HepG2 (cell line): Measurements from ENCODE around the gene SEMA3G. TPM values are rescaled to one million over a fixed set of nuclear protein-coding genes. Genes with fewer than 3 reads are reported as not detected.

Experiments used
- ATAC-seq: fragments of 200-7000 bp; cut with Tn5 transposase; 3 replicates; pipeline ENCODE4 v1.9.1; 2020; ENCODE audit warnings: mild to moderate bottlenecking, moderate library complexity
- BruUV-seq: library from RNA; stranded (reverse); fragments of 400-500 nt; replicated peaks from 2 replicates; lab custom pipeline; 2021; lab: Mats Ljungman, UMichigan
- CTCF ChIA-PET: fragments of 300-600 bp; formaldehyde crosslinking; extraction: SDS; loops from one replicate; lab custom pipeline; 2021; ENCODE audit warnings: low total read pairs, inconsistent platforms, low intra/inter-chr PET ratio; lab: Yijun Ruan, JAX
- POLR2A ChIA-PET: fragments of 350-600 bp; sonication (Branson Sonifier 250); formaldehyde crosslinking; loops from one replicate; lab custom pipeline; 2020; ENCODE audit warnings: antibody characterized with exemption, inconsistent platforms; lab: Yijun Ruan, JAX
- DNase-seq: peaks from one replicate; pipeline ENCODE4 v3.0.0-alpha.2; 2015; ENCODE audit warnings: low spot score
- FAIRE-seq: peaks from 3 replicates; lab custom pipeline; 2011; peaks lifted over from hg19 to GRCh38; lab: Jason Lieb, UNC
- H2AFZ ChIP-seq: one replicate; pipeline ENCODE4 v1.6.1; 2011; ENCODE audit warnings: low read length, inconsistent platforms
- H3K27ac ChIP-seq: fragments of 300-600 bp; 3 replicates; pipeline ENCODE4 v1.8.0; 2011; ENCODE audit warnings: mixed run types, mild to moderate bottlenecking, mixed read lengths, low read length, inconsistent platforms; ENCODE audit not compliant: insufficient read depth; ENCODE audit errors: extremely low read length
- H3K27me3 ChIP-seq, 2 experiments: fragments of 200-600 bp in 1 of 2; 2 replicates in 1 of 2; 3 replicates in 1 of 2; pipeline versions ENCODE4 v1.6.0 to v1.8.0; 2011; ENCODE audit warnings: low read length in 2 of 2, mild to moderate bottlenecking in 2 of 2, moderate library complexity in 2 of 2, inconsistent platforms in 1 of 2; ENCODE audit not compliant: insufficient read depth in 2 of 2, control insufficient read depth in 1 of 2
- H3K36me3 ChIP-seq, 2 experiments: fragments of 200-600 bp in 1 of 2; replicated peaks in 1 of 2; 2 replicates in 1 of 2; 3 replicates in 1 of 2; pipeline versions ENCODE4 v1.5.1 to v1.8.0; 2011; ENCODE audit warnings: low read length in 2 of 2, inconsistent platforms in 1 of 2; ENCODE audit not compliant: insufficient read depth in 2 of 2, control insufficient read depth in 1 of 2
- H3K4me1 ChIP-seq: 2 replicates; pipeline ENCODE4 v1.5.1; 2012; ENCODE audit warnings: low read length, inconsistent platforms; ENCODE audit not compliant: insufficient read depth
- H3K4me2 ChIP-seq: 2 replicates; pipeline ENCODE4 v1.6.0; 2011; ENCODE audit warnings: low read depth, low read length, inconsistent platforms
- H3K4me3 ChIP-seq, 3 experiments: fragments of 200-600 bp in 1 of 3; sonication (generic), shearing (Covaris generic) in 1 of 3; replicated peaks in 1 of 3; 2 replicates each; pipeline ENCODE4 v1.5.1; 2011 to 2016; ENCODE audit warnings: low read length in 3 of 3, inconsistent platforms in 2 of 3, low read depth in 2 of 3, mild to moderate bottlenecking in 2 of 3, control low read depth in 1 of 3, mixed read lengths in 1 of 3; ENCODE audit not compliant: insufficient read depth in 1 of 3
- H3K79me2 ChIP-seq: one replicate; pipeline ENCODE4 v1.6.1; 2011; ENCODE audit warnings: low read length, inconsistent platforms; ENCODE audit not compliant: insufficient read depth
- H3K9ac ChIP-seq: 2 replicates; pipeline ENCODE4 v1.6.0; 2011; ENCODE audit warnings: mild to moderate bottlenecking, low read depth, low read length, inconsistent platforms; ENCODE audit not compliant: insufficient read depth
- H3K9me3 ChIP-seq: 2 replicates; pipeline ENCODE4 v1.5.1; 2012; ENCODE audit warnings: mild to moderate bottlenecking, low read length
- H4K20me1 ChIP-seq: 2 replicates; pipeline ENCODE4 v1.6.0; 2011; ENCODE audit warnings: inconsistent platforms, mild to moderate bottlenecking, low read length, moderate library complexity; ENCODE audit not compliant: insufficient read depth
- CENPX ChIP-seq: sonication (generic); formaldehyde crosslinking; IDR thresholded peaks from 2 replicates; pipeline ENCODE4 v1.9.0; 2021; ENCODE audit warnings: mild to moderate bottlenecking, missing genetic modification reagents, moderate library complexity
- DR1 ChIP-seq: sonication (generic); formaldehyde crosslinking; IDR thresholded peaks from 2 replicates; pipeline ENCODE4 v1.8.0; 2021; ENCODE audit warnings: mild to moderate bottlenecking, missing genetic modification reagents, inconsistent platforms
- HDAC2 ChIP-seq: sonication (generic); formaldehyde crosslinking; IDR thresholded peaks from 2 replicates; pipeline ENCODE4 v1.4.0; 2020; ENCODE audit warnings: missing genetic modification reagents
- HOXA5 ChIP-seq: sonication (generic); formaldehyde crosslinking; IDR thresholded peaks from 2 replicates; pipeline ENCODE4 v1.4.0; 2020; ENCODE audit warnings: missing genetic modification reagents
- MIER3 ChIP-seq: IDR thresholded peaks from 2 replicates; pipeline ENCODE4 v1.6.1; 2016; ENCODE audit warnings: missing compliant biosample characterization, borderline replicate concordance
- ZFX ChIP-seq: sonication (generic); formaldehyde crosslinking; IDR thresholded peaks from 2 replicates; pipeline ENCODE4 v1.4.0; 2020; ENCODE audit warnings: mild to moderate bottlenecking, low read depth, missing genetic modification reagents, moderate library complexity
- ZHX2 ChIP-seq, 2 experiments: sonication (generic) in 1 of 2; formaldehyde crosslinking in 1 of 2; IDR thresholded peaks; 2 replicates each; pipeline versions ENCODE4 v1.6.1 to v1.9.0; 2014 to 2022; ENCODE audit warnings: antibody characterized with exemption in 1 of 2, borderline replicate concordance in 1 of 2, inconsistent platforms in 1 of 2, low read depth in 1 of 2, missing genetic modification reagents in 1 of 2
- ZNF326 ChIP-seq: sonication (generic); formaldehyde crosslinking; IDR thresholded peaks from 2 replicates; pipeline ENCODE4 v1.4.0; 2020; ENCODE audit warnings: missing genetic modification reagents, borderline replicate concordance
- ZNF547 ChIP-seq: sonication (generic); formaldehyde crosslinking; IDR thresholded peaks from 2 replicates; pipeline ENCODE4 v1.5.1; 2020; ENCODE audit warnings: mild to moderate bottlenecking, missing genetic modification reagents
- ZNF577 ChIP-seq: sonication (generic); formaldehyde crosslinking; IDR thresholded peaks from 2 replicates; pipeline ENCODE4 v1.4.0; 2020; ENCODE audit warnings: mild to moderate bottlenecking, low read depth, missing genetic modification reagents, borderline replicate concordance
- ZNF660 ChIP-seq: sonication (generic); formaldehyde crosslinking; IDR thresholded peaks from 2 replicates; pipeline ENCODE4 v1.5.1; 2020; ENCODE audit warnings: mild to moderate bottlenecking, low read depth, missing genetic modification reagents, borderline replicate concordance
- ZNF709 ChIP-seq: sonication (generic); formaldehyde crosslinking; IDR thresholded peaks from 2 replicates; pipeline ENCODE4 v1.5.0; 2020; ENCODE audit warnings: mild to moderate bottlenecking, missing genetic modification reagents
- WGBS: methylation state at CpG from one replicate; pipeline ENCODE4 v1.1.6; 2017; ENCODE audit warnings: low lambda C conversion rate; 5-methylcytosine and 5-hydroxymethylcytosine counted together
- in situ Hi-C: cut with HindIII; loops from 2 replicates; pipeline ENCODE4 v1.10.0; 2017; ENCODE audit warnings: low pct_unique_long_range_greater_than_20kb; ENCODE audit not compliant: extremely low pct_ligation_motif_present
- intact Hi-C: fragments of 100-400 bp; cut with micrococcal nuclease; formaldehyde crosslinking; loops from one replicate; pipeline ENCODE4 v1.10.0; 2022; ENCODE audit not compliant: unreplicated experiment
- polyA plus RNA-seq, 8 experiments: library from polyadenylated mRNA; depleted of rRNA in 3 of 8; stranded (reverse) in 7 of 8; unstranded in 1 of 8; fragments of >200 nt; fragmentation: Illumina TruSeq in 4 of 8; extraction: Trizol in 4 of 8; gene quantifications; 2 replicates each; pipeline versions ENCODE4 v1.2.1 to v1.2.3, GENCODE V29; 2011 to 2016; ENCODE audit warnings: low read depth in 4 of 8, missing spikeins in 1 of 8, mixed read lengths in 1 of 8; ENCODE audit not compliant: insufficient read depth in 1 of 8
- total RNA-seq, 5 experiments: library from RNA; depleted of rRNA; stranded (reverse); fragments of >200 nt; fragmentation: Illumina TruSeq; extraction: Trizol; gene quantifications; 2 replicates each; pipeline ENCODE4 v1.2.3, GENCODE V29; 2016; ENCODE audit warnings: low read depth in 1 of 5
- TF ChIP-seq, protein P1 (sequence below): sonication (generic); formaldehyde crosslinking; IDR thresholded peaks from 2 replicates; pipeline ENCODE4 v1.4.0; 2020; ENCODE audit warnings: missing genetic modification reagents
- TF ChIP-seq, protein P2 (sequence below): sonication (generic); formaldehyde crosslinking; IDR thresholded peaks from 2 replicates; pipeline ENCODE4 v1.4.0; 2020; ENCODE audit warnings: mild to moderate bottlenecking, low read depth, missing genetic modification reagents

Gene SEMA3G
- total and polyA plus RNA-seq, 2 of the 13 experiments (the other 11 are each of a cell fraction or from before 2014, with no cell fraction given), result 6.1 to 8.3 TPM

- H2AFZ ChIP-seq, result no peak overlapping the region
- TF ChIP-seq, protein P1, sequence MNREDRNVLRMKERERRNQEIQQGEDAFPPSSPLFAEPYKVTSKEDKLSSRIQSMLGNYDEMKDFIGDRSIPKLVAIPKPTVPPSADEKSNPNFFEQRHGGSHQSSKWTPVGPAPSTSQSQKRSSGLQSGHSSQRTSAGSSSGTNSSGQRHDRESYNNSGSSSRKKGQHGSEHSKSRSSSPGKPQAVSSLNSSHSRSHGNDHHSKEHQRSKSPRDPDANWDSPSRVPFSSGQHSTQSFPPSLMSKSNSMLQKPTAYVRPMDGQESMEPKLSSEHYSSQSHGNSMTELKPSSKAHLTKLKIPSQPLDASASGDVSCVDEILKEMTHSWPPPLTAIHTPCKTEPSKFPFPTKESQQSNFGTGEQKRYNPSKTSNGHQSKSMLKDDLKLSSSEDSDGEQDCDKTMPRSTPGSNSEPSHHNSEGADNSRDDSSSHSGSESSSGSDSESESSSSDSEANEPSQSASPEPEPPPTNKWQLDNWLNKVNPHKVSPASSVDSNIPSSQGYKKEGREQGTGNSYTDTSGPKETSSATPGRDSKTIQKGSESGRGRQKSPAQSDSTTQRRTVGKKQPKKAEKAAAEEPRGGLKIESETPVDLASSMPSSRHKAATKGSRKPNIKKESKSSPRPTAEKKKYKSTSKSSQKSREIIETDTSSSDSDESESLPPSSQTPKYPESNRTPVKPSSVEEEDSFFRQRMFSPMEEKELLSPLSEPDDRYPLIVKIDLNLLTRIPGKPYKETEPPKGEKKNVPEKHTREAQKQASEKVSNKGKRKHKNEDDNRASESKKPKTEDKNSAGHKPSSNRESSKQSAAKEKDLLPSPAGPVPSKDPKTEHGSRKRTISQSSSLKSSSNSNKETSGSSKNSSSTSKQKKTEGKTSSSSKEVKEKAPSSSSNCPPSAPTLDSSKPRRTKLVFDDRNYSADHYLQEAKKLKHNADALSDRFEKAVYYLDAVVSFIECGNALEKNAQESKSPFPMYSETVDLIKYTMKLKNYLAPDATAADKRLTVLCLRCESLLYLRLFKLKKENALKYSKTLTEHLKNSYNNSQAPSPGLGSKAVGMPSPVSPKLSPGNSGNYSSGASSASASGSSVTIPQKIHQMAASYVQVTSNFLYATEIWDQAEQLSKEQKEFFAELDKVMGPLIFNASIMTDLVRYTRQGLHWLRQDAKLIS (CRISPR knock-in tag), result no peak
- no peak for TF ChIP-seq ZHX2 (IDR thresholded peaks at IDR 0.05; ENCODE audit: low read depth)
- no peak for TF ChIP-seq ZHX2 (CRISPR knock-in tag; IDR thresholded peaks at IDR 0.05; ENCODE audit: borderline replicate concordance)
- no peak for TF ChIP-seq DR1 (CRISPR knock-in tag)
- no peak for TF ChIP-seq ZNF577 (CRISPR knock-in tag)
- TF ChIP-seq ZNF660 (CRISPR knock-in tag), result no peak
- no peak for TF ChIP-seq ZNF547
- TF ChIP-seq HDAC2, result no peak
- TF ChIP-seq, protein P2, sequence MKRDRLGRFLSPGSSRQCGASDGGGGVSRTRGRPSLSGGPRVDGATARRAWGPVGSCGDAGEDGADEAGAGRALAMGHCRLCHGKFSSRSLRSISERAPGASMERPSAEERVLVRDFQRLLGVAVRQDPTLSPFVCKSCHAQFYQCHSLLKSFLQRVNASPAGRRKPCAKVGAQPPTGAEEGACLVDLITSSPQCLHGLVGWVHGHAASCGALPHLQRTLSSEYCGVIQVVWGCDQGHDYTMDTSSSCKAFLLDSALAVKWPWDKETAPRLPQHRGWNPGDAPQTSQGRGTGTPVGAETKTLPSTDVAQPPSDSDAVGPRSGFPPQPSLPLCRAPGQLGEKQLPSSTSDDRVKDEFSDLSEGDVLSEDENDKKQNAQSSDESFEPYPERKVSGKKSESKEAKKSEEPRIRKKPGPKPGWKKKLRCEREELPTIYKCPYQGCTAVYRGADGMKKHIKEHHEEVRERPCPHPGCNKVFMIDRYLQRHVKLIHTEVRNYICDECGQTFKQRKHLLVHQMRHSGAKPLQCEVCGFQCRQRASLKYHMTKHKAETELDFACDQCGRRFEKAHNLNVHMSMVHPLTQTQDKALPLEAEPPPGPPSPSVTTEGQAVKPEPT, result no peak
- no peak for TF ChIP-seq ZNF709 (CRISPR knock-in tag)
- no peak for TF ChIP-seq ZFX (CRISPR knock-in tag)
- no peak for TF ChIP-seq CENPX (CRISPR knock-in tag)
- no peak for TF ChIP-seq HOXA5 (CRISPR knock-in tag)
- no peak for TF ChIP-seq ZNF326 (CRISPR knock-in tag)
- TF ChIP-seq MIER3 (CRISPR knock-in tag), result no peak
Observed at GRCh38 chr3:52438104-52438376, 6.9 kb downstream of the SEMA3G start.

More at GRCh38 chr3:52438104-52438376, 6.9 kb downstream of the SEMA3G start:
- no peak overlapping the region for H3K9ac ChIP-seq
- FAIRE-seq (no peak), ATAC-seq (no peak), DNase-seq (no peak)
- intact Hi-C loops (no loop called here), in situ Hi-C loops (no loop called here)
- no TSS peak for BruUV-seq
- H4K20me1 ChIP-seq, result no peaks in the 10 kb centered on the region
- POLR2A ChIA-PET, result no interaction called here
- CTCF ChIA-PET, result no interaction called here
- no peaks in the 10 kb centered on the region for H3K9me3 ChIP-seq
- H3K27me3 ChIP-seq, result no peaks in the 10 kb centered on the region
- H3K36me3 ChIP-seq, result peaks cover 3 to 7% of the 10 kb centered on the region in 2 experiments; a peak in 2 of 5 replicates
- H3K27ac ChIP-seq, result no peak overlapping the region
- peaks cover 20% of the 10 kb centered on the region for H3K4me1 ChIP-seq
- WGBS, result no CpG with 5 or more reads among the region's 6 CpGs
- no peak overlapping the region for H3K4me3 ChIP-seq
- no peaks in the 10 kb centered on the region for H3K79me2 ChIP-seq
- H3K4me2 ChIP-seq, result no peak overlapping the region
